GM21619 (cell line): ENCODE data around the gene CRB3.
"Not testable (repeated sequence)": the region's sequence is repeated elsewhere in the genome, so short reads cannot be mapped to it uniquely, and the experiment has no call there.

ENCODE experiments used
- ATAC-seq: cut with Tn5 transposase; IDR thresholded peaks from one replicate; pipeline ENCODE4 v1.9.1; 2021; ENCODE audit not compliant: unreplicated experiment

The CRB3 gene

DNA sequence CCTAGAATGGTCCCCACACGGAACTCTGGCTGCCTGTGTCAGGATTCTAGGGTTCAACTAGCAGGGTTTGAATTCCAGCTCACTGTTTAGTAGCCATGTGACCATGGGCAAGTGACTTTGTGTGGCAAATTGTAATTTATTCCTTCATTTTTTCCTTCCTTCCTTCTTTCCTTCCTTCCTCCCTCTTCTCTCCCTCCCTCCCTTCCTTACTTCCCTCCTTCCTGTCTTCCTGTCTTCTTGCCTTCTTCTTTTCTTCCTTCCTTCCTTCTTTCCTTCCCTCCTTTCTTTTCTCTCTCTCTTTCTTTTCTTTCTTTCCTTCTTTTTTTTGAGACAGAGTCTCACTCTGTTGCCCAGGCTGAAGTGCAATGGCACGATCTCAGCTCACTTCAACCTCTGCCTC, 26.1 kb downstream of the CRB3 start:
- ATAC-seq: no peak

DNA sequence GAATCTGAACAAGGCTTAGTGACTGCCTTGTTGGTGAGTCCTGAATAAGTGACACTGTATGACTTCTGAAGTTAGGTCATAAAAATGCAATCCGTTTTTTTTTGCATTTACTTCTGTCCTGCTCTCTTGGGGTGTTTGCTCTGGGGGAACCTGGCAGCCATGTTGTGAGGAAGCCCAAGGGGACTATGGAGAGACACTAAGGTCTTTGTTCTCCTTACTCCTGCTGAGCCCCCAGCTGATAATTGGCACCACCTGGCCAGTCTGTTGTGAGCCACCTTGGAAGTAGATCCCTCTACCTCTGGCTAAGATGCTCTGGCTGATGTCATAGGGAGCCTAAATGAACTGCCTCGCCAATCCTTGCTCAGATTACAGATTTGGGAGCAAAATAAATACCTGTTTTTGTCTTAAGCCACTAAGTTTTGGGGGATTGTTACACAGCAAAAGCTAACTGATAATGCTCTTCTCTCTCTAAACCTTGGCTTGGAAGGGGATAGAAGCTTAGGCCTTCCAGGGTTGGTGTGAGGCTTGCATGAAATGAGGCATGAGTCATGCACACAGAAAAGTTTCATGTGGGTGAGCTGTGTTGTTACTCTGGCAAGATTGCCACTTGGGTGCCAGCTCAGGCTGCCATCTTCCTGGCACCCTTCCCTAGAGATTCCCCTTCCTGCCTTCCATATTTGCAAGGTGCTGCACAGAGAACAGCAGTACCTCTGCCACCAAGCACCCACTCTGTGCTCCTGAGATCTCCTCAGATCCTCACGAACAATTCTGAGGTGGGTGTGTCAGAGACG, 27.9 kb downstream of the CRB3 start:
- no peak for ATAC-seq

DNA sequence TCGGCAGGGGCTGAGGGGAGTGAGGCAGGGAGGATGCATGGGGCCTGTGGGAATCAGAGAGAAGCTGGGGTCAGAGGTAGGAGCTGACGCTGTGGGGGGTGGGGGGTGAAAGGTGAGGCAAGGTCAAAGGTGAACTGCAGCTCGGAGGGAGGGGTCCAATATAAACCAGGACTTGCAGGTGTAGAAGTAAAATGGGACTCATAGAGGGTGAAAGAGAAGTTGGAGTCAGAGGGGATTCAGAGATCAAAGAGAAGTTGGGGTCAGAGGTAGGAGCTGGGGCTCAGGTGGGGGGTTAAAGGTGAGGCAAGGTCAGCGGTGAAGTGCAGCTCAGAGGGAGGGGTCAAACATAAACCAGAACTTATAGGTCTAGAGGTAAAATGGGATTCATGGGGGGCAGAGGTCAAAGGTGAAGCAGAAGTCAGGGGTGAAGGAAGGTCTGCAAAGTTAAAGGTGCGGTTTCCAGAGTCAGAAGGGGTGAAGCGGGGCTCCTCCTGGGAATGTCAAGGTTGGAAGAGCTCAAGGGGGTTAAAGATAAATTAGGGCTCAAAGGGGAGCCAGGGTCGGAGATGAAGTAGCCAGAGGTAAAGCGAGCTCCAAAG, 30.5 kb downstream of the CRB3 start:
- ATAC-seq: no peak

DNA sequence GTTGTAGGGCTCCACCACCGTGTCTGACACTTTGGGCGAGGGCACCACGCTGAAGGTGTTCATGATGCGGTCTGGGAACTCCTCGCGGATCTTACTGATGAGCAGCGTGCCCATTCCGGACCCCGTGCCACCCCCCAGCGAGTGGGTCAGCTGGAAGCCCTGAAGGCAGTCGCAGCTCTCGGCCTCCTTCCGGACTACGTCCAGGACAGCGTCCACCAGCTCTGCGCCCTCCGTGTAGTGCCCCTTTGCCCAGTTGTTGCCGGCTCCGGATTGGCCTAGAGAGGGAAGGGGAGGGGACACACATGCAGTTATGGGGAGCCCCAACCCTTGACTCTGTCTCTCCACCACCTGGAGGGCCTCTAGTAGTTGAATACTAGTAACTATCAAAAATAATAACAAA, 31.9 kb downstream of the CRB3 start:
- ATAC-seq: no peak

DNA sequence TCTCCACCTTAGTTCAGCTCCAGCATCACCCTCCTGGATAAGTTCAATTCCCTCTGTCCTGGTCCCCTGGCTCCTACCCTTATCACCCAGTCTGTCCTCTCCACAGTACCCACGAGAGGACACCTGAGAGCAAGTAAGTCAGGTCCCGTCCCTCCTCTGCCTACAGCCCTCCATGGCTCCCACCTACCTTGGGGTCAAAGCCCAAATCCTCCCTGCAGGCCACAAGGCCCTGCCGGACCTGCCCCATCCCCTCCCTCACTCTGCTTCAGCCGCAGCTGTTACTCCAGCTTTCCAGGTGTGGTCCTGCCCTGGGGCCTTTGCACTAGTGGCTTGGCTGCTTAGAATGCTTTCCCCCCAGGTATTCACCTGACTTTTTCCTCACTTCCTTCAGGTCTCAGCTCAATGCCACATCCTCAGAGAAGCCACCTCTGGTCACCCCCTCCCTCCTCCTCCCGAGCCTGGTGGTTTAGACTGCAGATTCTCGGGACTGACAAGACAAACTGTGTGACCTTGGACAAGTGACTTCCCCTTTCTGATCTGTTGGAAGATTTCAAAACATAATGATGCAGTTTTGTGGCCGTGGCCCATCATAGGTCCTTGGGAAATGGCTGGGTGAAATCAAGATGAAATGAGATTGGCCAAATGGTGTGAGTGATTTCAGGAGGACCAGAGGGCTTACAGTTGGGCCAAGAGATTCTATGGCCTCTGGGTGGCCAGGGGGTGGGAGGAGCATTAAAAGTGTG, 34.4 kb downstream of the CRB3 start:
- no peak for ATAC-seq

DNA sequence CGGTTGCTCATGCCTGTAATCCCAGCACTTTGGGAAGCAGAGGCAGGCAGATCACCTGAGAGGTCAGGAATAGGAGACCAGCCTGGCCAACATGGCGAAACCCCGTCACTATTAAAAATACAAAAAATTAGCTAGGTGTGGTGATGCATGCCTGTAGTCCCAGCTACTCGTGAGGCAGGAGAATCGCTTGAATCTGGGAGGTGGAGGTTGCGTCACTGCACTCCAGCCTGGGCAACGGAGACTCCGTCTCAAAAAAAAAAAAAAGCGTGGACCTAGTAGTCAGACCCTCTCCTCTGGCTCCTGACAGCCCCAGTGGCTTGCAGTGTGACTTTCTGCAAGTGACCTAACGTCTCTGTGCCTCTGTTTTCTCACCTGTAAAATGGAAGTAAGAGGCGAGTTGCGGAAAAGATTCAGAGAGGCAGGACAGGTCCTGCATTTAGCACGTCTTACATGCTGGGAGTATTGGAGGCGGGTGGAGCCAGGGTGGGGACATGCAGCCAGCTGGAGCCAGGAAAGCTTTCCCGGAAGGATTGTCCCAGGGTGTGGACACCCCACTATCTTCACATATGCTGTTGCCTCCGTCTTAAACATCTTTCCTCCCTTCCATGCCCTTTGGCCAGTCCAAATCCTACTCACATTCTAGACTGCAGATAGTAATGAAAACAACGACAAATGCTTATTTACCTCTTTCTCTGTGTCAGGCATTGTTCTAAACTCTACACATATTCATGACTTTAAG, 35.1 kb downstream of the CRB3 start:
- no peak for ATAC-seq

DNA sequence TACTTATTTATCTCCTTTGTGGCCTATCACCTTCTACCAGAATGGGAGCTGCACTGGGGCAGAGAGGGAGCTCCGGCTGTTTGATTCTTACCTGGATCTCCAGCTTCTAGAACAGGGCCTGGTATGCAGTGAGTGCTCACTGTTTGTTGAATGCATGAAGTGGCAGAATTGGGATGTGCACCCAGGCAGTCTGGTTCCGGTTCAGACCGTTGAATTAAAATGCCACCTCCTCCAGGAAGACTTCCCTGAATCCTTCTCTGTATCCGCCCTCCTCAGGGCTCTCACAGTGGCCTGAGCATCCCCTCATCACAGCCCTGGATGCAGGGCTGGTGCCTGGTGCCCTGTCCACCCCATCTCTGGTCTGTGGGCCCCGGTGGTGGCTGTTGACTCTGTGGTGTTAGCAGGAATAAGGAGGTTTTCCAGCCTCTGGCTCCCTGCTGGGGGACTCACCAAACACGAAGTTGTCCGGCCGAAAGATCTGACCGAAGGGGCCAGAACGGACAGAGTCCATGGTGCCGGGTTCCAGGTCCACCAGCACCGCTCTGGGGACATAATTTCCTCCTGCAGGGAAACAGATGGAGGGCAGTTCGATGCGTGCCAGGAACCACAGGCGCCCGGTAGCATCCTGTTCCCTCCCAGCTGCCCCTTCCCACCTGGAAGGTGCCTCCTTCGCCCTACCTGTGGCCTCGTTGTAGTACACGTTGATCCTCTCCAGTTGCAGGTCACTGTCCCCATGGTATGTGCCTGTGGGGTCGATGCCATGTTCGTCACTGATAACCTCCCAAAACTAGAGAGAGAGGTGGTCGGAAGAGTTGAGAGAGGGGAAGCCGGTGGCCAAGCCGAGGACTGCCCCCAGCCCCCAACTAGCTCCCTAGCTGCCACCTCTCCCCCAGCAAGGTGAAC, 37.0 kb downstream of the CRB3 start:
- ATAC-seq: no peak

DNA sequence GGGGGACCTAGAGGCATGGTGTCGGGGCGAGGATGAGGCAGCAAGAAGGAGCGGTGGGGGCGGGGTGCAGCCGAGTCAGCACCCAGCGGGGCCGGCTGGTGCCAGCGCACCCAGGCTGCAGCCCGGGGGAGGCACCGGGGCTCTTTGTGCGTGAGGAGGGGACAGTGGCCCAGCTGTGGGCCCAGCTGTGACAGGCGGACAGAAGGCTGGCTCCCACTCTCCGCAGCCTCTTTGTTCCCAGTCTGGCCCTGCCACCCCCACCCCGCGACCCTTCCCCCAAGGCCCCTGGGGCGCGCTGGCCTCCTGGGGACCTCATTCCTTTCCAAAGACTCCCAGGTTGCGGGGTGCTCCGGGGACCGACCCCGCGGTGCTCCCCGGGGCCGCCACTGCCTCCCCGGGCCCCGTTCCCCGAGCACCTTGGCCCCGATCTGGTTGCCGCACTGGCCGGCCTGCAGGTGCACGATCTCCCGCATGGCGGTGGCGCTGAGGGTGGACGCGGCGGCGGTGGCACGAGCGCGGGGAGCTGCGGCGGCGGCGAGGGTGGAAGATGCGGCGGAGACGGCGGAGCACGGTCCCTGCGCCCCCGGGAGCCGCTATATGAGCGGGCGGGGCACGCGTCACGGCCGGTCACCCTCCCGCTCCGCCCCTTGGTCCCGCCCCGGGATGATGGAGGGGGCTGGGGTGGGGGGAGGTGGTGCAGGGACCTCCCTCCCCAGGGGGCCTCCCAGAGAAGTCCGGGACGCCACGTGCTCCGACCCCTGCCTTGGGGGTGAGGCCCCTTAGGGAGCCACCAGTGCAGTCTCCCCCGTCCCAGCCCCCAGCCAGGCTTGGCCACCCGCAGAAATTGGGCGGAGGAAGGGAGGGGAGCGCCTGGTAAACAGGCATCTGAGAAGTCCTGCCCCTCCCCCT, 37.9 kb downstream of the CRB3 start, which contains the start of gene TUBB4A:
Gene TUBB4A (minus strand): TSS at position 570 of the 909 bp plus-strand sequence. CDS start 97 bp downstream, at position 473.
- ATAC-seq: no peak

DNA sequence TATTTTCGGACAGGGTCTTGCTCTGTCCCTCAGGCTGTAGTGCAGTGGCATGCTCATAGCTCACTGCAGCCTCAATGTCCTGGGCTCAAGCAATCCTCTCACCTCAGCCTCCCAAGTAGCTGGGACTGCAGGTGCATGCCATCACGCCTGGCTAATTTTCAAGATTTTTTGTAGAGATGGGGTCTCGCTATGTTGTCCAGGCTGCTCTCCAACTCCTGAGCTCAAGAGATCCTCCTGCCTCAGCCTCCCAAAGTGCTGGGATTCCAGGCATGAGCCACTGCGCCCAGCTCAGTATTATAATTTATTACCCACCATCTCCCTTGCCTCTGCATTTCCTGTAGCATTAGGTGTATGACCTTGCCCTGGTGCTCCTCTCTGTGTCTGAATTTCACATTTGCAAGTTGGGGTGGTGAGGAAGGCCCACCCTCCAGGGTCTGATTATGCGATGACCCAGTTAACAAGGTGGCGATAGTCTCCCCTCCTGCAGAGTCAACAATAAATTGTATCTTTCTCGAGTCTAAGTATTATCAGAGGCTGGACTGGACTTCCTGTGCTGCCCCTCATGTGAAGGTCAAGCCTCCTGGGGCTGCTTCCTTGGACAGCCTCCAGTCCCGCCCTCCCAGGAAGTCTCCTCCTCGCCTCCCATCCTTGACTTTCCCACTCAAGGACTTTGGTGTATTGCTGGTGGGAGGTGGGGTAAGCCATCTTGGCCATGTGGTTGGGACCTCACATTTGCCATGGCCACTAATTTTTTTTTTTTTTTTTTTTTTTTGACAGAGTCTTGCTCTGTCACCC, 39.5 kb downstream of the CRB3 start:
- no peak for ATAC-seq

DNA sequence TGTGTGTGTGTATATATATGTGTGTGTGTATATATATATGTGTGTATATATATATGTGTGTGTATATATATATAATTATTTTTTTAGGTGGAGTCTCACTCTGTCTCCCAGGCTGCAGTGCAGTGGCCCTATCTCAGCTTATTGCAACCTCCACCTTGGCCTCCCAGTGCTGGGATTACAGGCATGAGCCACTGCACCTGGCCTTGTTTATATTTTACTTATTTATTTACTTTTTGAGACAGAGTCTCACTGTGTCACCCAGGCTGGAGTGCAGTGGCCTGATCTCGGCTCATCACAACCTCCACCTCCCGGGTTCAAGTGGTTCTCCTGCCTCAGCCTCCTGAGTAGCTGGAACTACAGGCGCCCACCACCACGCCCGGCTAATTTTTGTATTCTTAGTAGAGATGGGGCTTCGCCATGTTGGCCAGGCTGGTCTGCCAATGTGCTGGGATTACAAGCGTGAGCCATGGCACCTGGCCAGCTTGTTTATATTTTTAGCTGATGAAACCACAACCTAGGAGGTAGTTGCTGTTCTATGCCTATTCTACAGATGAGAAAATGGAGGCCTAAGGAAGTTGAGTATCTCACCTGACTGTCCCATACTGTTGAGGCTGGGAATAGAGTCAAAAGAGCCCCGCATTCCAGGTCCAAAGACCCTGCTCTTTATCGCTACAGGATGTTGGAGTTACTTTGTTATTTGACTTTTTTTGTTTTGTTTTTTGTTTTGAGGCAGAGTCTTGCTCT, 44.1 kb downstream of the CRB3 start:
- ATAC-seq: not testable (repeated sequence)

DNA sequence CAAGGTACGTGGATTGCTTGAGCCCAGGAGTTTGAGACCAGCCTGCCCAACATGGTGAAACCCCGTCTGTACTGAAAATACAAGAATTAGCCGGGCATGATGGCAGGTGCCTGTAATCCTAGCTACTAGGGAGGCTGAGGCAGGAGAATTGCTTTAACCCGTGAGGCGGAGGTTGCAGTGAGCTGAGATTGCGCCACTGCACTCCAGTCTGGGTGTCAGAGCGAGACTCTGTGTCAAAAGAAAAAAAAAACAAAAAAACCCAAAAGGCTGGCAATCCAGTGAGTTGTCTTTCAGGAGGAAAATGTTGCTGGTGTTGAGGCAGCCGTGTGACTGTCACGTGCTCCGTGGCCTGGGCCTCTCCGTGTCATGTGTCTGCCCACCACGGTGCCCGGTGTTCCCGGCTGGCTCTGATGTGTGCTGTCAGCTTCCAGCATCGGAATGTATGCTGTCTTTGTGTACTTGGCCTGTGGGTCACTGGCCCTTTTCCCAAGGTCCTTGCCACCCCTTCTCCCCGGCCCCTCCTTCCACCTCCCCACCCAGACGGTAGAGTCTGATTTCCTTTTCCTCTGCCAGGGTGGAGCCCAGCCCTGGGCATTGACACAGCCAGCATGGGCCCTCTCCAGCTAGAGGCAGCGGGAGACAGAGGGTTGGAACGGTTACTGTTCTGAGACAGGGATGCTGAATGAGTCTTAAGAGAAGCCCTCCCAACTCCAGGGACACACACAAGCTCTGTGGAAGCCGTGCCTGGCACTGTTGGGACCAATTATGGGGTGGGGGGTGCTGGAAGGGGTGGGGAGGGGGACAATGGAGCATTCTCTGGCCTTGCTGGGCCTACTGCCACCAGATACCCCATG, 45.3 kb downstream of the CRB3 start:
- ATAC-seq: no peak

DNA sequence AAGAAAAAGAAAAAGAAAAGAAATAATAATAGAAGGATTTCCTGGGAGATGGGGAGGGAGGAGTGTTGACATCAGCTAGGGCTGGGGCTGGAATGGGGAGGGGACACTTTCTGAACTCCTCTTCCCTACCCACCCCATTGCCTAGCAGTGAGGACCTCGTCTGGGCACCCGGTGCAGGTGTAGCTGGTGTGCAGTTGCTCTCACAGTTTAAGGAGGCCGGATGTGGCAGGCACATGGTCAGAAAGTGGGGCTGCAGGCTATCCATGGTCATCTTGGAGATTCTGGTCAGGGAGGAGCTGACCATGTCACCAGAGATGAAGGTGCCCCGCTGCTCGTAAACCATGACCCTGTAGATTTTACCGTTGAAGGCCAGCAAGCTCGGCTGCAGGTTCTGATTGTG, 46.5 kb downstream of the CRB3 start:
- no peak for ATAC-seq

DNA sequence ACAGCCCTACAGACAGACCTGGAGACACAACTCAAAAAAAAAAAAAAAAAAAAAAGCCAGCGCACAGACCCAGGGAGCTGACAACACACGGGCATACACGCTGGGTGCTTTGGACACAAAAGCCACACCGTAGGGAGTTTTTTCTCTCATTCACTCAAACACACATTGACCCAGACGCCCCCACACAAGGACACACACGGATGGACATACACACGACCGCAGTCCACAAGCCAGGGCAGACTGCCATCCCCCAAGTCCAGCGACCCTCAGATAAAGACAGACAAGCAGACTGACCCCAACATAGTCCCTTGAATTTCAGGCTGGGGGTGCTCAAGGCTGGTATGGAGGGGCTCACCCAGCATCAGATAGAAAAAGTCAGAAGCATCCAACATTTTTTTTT, 50.0 kb downstream of the CRB3 start:
- ATAC-seq: no peak

DNA sequence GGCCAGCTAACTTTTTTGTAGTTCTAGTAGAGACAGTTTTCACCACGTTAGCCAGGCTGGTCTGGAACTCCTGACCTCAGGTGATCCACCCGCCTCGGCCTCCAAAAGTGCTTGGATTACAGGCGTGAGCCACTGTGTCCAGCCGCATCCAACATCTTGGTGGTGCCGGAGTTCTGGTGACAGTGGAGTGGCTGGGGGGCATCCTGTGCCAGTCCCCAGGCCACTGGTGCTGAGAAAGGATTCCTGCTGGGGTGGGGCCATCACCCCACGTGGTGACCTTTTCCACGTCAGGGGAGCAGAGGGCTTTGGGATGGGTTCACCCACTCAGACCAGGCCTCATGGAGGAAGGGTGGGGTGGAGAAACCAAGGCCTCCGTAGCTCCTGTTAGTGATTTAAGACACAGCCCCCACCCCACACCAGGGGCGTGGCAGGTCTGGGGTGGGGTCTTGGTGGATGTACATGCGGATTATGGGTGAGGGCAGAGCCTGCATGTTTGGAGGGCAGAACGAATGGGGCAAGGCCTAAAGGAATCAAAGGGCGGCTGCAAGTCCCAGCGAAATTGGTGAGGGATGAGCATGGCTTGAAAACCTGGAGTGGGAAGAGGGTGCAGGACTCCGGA, 51.0 kb downstream of the CRB3 start:
- ATAC-seq: no peak

DNA sequence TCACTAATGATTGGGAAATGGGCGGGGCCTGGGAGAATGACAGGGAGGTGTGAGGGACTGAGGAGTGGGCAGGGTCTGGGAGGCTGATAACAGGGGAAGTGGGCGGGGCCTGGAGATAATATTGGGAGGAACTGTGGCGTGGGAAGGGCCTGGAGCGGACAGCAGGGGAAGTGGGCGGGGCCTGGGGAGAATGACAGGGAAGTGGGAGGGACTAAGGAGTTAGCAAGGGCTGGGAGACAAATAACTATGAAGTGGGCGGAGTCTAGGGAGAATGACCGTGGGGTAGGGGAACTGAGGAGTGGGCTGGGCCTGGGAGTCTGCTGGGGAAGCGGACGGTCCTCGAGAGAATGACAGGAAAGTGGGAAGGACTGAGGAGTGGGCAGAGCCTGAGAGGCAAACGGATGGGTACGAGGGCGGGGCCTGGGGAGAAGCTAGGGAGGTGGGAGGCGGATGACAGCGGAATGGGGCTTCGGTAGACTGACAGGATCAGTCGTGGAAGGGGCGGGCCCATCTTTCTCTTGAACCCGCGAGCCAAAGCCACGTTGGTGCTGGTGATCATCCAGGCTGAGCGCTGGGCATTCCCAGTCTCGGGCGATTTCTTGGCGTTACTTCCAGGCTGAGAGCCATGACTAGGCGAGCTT, 52.1 kb downstream of the CRB3 start:
- no peak for ATAC-seq
